ENCODE measurements around the gene ATP2B2. TPM values are rescaled to one million over a fixed set of nuclear protein-coding genes. Genes with fewer than 3 reads are reported as not detected.

Gene ATP2B2
- total RNA-seq, 1 experiment from 2014 or later: not detected

DNA sequence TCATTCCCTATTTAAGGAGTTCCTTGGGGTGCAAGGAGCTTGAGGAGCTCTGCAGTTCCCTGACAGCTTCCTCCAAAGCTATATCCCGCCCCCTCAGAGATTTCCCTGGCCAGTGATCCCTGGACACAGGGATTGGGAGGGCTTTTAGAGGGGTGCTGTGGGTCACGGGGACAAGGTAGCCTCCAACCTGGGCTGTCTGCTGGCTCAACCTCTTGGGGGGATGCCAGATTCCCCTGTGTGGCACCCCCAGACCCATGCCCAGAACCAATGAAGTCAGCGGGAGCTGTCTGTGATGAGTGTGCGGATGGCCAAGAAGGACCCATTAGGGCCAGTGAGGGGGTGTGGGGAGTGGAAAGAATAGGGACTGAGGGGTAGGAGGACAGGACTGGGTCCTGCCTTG, 21.0 kb upstream of the ATP2B2 start:
- intact Hi-C loops (cut with micrococcal nuclease): no loop called here
- Histone ChIP-seq H2AFZ (ENCODE audit: low read depth, low read length, poor library complexity, severe bottlenecking) (no peak overlapping the region), H3K4me1 (ENCODE audit: control insufficient read depth in 1 of 2, insufficient read depth in 2 of 2, low read length in 2 of 2) (peaks cover 0 to 3% of the 10 kb centered on the region in 2 experiments; a peak in 1 of 4 replicates), H3K27ac (ENCODE audit: low read depth, low read length) (no peak overlapping the region), H3K4me2 (ENCODE audit: low read length) (no peak overlapping the region), H3K36me3 (ENCODE audit: control insufficient read depth in 1 of 2, insufficient read depth in 2 of 2, low read length in 2 of 2) (no peaks in the 10 kb centered on the region), H3K4me3 (replicated peaks in 1 of 2; ENCODE audit: low read depth in 1 of 2, low read length in 2 of 2) (no peak overlapping the region), H4K20me1 (ENCODE audit: insufficient read depth) (no peaks in the 10 kb centered on the region), H3K27me3 (ENCODE audit: insufficient read depth, low read length) (peaks cover 44% of the 10 kb centered on the region), H3K9ac (ENCODE audit: low read length) (no peak overlapping the region), H3K9me3 (ENCODE audit: control insufficient read depth in 1 of 2, insufficient read depth in 1 of 2, low read depth in 1 of 2, low read length in 2 of 2) (no peaks in the 10 kb centered on the region), H3K9me2 (ENCODE audit: insufficient read depth) (no peaks in the 10 kb centered on the region), H3K79me2 (ENCODE audit: insufficient read depth, low read length) (no peaks in the 10 kb centered on the region)
- ATAC-seq (no peak), DNase-seq (ENCODE audit: low read depth, low spot score) (no peak)
- no TSS peak for BruUV-seq (replicated peaks)
- TF ChIP-seq EGR1 (IDR thresholded peaks at IDR 0.05; ENCODE audit: low read depth) (no peak), CEBPB (IDR thresholded peaks at IDR 0.05; ENCODE audit: low read depth) (no peak), RAD21 (IDR thresholded peaks at IDR 0.05; ENCODE audit: low read depth) (no peak), JUND (IDR thresholded peaks at IDR 0.05) (no peak), FOSL1 (IDR thresholded peaks at IDR 0.05; ENCODE audit: low read depth) (no peak), ZNF274 (IDR thresholded peaks at IDR 0.05; ENCODE audit: low read depth, low read length) (no peak), ELF1 (IDR thresholded peaks at IDR 0.05; ENCODE audit: borderline replicate concordance, low read depth) (no peak), ZFX (IDR thresholded peaks at IDR 0.05) (no peak), CBX3 (IDR thresholded peaks at IDR 0.05; ENCODE audit: low read depth) (no peak), SIN3A (IDR thresholded peaks at IDR 0.05; ENCODE audit: low read depth) (no peak)
- TF ChIP-seq, protein P1, sequence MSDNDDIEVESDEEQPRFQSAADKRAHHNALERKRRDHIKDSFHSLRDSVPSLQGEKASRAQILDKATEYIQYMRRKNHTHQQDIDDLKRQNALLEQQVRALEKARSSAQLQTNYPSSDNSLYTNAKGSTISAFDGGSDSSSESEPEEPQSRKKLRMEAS (IDR thresholded peaks at IDR 0.05): no peak
- TF ChIP-seq, protein P2, sequence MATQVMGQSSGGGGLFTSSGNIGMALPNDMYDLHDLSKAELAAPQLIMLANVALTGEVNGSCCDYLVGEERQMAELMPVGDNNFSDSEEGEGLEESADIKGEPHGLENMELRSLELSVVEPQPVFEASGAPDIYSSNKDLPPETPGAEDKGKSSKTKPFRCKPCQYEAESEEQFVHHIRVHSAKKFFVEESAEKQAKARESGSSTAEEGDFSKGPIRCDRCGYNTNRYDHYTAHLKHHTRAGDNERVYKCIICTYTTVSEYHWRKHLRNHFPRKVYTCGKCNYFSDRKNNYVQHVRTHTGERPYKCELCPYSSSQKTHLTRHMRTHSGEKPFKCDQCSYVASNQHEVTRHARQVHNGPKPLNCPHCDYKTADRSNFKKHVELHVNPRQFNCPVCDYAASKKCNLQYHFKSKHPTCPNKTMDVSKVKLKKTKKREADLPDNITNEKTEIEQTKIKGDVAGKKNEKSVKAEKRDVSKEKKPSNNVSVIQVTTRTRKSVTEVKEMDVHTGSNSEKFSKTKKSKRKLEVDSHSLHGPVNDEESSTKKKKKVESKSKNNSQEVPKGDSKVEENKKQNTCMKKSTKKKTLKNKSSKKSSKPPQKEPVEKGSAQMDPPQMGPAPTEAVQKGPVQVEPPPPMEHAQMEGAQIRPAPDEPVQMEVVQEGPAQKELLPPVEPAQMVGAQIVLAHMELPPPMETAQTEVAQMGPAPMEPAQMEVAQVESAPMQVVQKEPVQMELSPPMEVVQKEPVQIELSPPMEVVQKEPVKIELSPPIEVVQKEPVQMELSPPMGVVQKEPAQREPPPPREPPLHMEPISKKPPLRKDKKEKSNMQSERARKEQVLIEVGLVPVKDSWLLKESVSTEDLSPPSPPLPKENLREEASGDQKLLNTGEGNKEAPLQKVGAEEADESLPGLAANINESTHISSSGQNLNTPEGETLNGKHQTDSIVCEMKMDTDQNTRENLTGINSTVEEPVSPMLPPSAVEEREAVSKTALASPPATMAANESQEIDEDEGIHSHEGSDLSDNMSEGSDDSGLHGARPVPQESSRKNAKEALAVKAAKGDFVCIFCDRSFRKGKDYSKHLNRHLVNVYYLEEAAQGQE (IDR thresholded peaks at IDR 0.05; ENCODE audit: low read depth): no peak
- RAD21 ChIA-PET (ENCODE audit: low non-redundant PET in 1 of 2, low total read pairs in 2 of 2, uncharacterized antibody in 2 of 2, unreplicated experiment in 2 of 2): no interaction called here
- CTCF ChIA-PET: no interaction called here
- POLR2A ChIA-PET: no interaction called here

Measured in HCT116 (cell line).